GM06990 (cell line): ENCODE measurements around the gene RBM10.

Experiments
- DNase-seq: peaks from one replicate; pipeline ENCODE4 v3.0.0-alpha.2; 2011; ENCODE audit not compliant: insufficient read length; ENCODE audit errors: extremely low read depth
- H3K27me3 ChIP-seq: replicated peaks from 2 replicates; pipeline ENCODE4 v1.6.0; 2011; ENCODE audit warnings: low read length; ENCODE audit not compliant: control insufficient read depth, insufficient read depth
- H3K36me3 ChIP-seq: 2 replicates; pipeline ENCODE4 v1.5.1; 2011; ENCODE audit warnings: low read length; ENCODE audit not compliant: control insufficient read depth, insufficient read depth
- H3K4me3 ChIP-seq: replicated peaks from 2 replicates; pipeline ENCODE4 v1.5.1; 2011; ENCODE audit warnings: low read depth, mild to moderate bottlenecking, control low read depth, low read length
- CTCF ChIP-seq: IDR thresholded peaks from 2 replicates; pipeline ENCODE4 v1.5.1; 2011; ENCODE audit warnings: low read length, control low read depth, mild to moderate bottlenecking, inconsistent platforms; ENCODE audit not compliant: insufficient read depth, poor library complexity, severe bottlenecking

RBM10 gene

DNA sequence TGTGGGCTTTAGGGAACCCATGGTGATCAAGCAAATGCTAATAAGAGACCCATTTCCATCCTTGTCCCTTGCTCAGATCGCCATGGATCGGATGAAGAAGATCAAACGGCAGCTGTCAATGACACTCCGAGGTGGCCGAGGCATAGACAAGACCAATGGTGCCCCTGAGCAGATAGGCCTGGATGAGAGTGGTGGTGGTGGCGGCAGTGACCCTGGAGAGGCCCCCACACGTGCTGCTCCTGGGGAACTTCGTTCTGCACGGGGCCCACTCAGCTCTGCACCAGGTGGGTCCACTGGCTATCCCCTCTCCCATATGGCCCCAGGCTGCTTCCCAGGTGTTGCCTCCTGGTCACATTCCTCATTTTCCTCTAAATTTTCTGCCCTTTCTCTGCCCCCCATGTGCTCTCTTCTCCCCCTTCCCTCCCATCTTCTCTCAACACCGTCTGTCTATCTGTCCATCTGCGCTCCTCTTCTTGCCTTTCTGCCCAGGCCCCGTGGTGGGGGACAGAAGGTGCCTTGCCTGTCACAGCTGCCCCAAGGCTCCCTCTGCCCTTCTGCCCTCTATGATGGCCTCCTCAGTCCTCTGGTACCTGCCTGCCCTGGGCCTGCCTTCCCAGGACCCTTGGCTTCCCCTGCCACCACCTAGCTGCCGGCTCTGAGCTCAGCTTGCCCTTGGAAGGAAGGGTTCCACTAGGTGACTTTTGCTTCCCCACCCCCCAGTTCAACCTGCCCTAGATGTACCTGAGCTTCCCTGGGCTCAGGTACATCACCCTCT is 78.6 kb downstream of the RBM10 start:
- Histone ChIP-seq H3K36me3 (peaks cover 15% of the 10 kb centered on the region), H3K4me3 (no peak overlapping the region), H3K27me3 (no peaks in the 10 kb centered on the region)
- TF ChIP-seq CTCF: no peak
- DNase-seq: no peak

DNA sequence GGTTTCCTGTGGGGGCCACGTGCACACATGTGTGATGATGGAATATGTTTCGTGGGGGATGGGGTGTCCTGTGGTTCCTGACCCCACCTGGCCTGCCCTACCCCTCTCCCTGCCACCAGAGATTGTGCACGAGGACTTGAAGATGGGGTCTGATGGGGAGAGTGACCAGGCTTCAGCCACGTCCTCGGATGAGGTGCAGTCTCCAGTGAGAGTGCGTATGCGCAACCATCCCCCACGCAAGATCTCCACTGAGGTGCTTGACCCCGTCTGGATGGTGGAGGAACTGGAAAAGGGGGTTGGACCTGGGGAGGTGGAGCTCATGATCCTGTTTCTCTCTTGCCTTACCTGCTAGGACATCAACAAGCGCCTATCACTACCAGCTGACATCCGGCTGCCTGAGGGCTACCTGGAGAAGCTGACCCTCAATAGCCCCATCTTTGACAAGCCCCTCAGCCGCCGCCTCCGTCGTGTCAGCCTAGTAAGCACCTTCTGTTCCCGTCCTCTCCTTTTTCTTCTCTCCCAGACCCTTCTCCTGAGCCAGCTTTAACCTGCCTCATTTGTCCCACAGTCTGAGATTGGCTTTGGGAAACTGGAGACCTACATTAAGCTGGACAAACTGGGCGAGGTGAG is 79.4 kb downstream of the RBM10 start:
- no peak for DNase-seq
- H3K36me3 ChIP-seq: peaks cover 15% of the 10 kb centered on the region

GRCh38 chrX:47224896-47225290 is 79.9 kb downstream of the RBM10 start:
- H3K27me3 ChIP-seq: no peaks in the 10 kb centered on the region
- DNase-seq: no peak
- H3K36me3 ChIP-seq: peaks cover 15% of the 10 kb centered on the region
- no peak overlapping the region for H3K4me3 ChIP-seq
- TF ChIP-seq CTCF: no peak

More for the DNA sequence above, 79.4 kb downstream of the RBM10 start:
- Histone ChIP-seq H3K4me3 (no peak overlapping the region), H3K27me3 (no peaks in the 10 kb centered on the region)
- TF ChIP-seq CTCF: no peak

GRCh38 chrX:47226071-47226470 is 81.0 kb downstream of the RBM10 start:
- DNase-seq: no peak
- Histone ChIP-seq H3K36me3 (peaks cover 15% of the 10 kb centered on the region), H3K27me3 (no peaks in the 10 kb centered on the region), H3K4me3 (no peak overlapping the region)
- TF ChIP-seq CTCF: no peak

DNA sequence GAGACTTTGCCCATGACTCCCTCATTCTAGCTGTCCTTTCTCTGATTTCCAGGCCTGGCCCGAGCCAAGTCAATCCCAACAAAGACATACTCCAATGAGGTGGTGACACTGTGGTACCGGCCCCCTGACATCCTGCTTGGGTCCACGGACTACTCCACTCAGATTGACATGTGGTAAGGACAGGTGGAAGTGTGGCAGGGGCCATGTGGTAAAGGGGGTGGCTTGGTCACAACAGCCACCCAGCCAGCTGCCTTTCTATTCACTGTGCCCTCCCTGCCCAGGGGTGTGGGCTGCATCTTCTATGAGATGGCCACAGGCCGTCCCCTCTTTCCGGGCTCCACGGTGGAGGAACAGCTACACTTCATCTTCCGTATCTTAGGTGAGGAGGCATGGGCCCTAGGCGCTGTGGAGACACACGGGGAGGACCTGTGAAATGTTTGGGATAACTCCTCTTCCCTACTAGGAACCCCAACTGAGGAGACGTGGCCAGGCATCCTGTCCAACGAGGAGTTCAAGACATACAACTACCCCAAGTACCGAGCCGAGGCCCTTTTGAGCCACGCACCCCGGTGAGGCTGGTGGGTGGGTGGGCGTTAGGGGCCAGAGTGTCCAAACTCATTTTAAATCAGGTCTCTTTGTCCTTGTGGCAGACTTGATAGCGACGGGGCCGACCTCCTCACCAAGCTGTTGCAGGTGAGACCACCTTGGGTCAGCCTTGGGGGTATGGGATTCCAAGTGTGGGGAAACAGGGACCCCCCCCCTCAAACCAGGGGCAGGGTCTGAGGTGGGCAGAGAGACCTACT is 81.7 kb downstream of the RBM10 start:
- DNase-seq: no peak
- Histone ChIP-seq H3K4me3 (no peak overlapping the region), H3K27me3 (no peaks in the 10 kb centered on the region), H3K36me3 (peaks cover 15% of the 10 kb centered on the region)
- no peak for TF ChIP-seq CTCF
